Heart left ventricle (tissue), 16 donors: ENCODE results near the gene STON2. TPM values are rescaled to one million over a fixed set of nuclear protein-coding genes. Genes with fewer than 3 reads are reported as not detected.

Source experiments
- ATAC-seq, 4 donors: fragments of 200-7000 bp; cut with Tn5 transposase; one replicate each; pipeline ENCODE4 v1.9.1; 2020 to 2022; ENCODE audit warnings: moderate library complexity in 4 of 4, mild to moderate bottlenecking in 3 of 4, moderate number of reproducible peaks in 1 of 4
- DNase-seq, 5 donors: peaks; one replicate each; pipeline ENCODE4 v3.0.0-alpha.2; 2020
- H3K27ac ChIP-seq, 12 donors: fragments of 200-600 bp; sonication (generic) in 4 of 12; one replicate each; pipeline versions ENCODE4 v1.5.0 to v1.8.0; 2016 to 2022; ENCODE audit warnings: mild to moderate bottlenecking in 2 of 12
- H3K27me3 ChIP-seq, 9 donors: fragments of 200-600 bp; sonication (generic) in 2 of 9; one replicate each; pipeline versions ENCODE4 v1.5.1 to v1.8.0; 2016 to 2022; ENCODE audit warnings: mild to moderate bottlenecking in 3 of 9
- H3K36me3 ChIP-seq, 9 donors: fragments of 200-600 bp; sonication (generic) in 2 of 9; one replicate each; pipeline versions ENCODE4 v1.5.0 to v1.8.0; 2018 to 2022; ENCODE audit warnings: mild to moderate bottlenecking in 2 of 9
- H3K4me1 ChIP-seq, 12 donors: fragments of 200-600 bp; sonication (generic) in 4 of 12; one replicate each; pipeline versions ENCODE4 v1.5.0 to v1.8.0; 2016 to 2022; ENCODE audit warnings: mild to moderate bottlenecking in 3 of 12
- H3K4me3 ChIP-seq, 12 donors: fragments of 200-600 bp; sonication (generic) in 4 of 12; one replicate each; pipeline versions ENCODE4 v1.5.0 to v1.8.0; 2017 to 2022; ENCODE audit warnings: mild to moderate bottlenecking in 9 of 12, moderate library complexity in 4 of 12
- H3K9me3 ChIP-seq, 12 donors: fragments of 200-600 bp; sonication (generic) in 4 of 12; one replicate each; pipeline versions ENCODE4 v1.5.0 to v1.8.0; 2016 to 2022; ENCODE audit warnings: mild to moderate bottlenecking in 1 of 12
- POLR2A ChIP-seq, 2 donors: fragments of 450-650 bp; IDR thresholded peaks; one replicate each; pipeline ENCODE4 v1.6.1; 2017; ENCODE audit warnings: antibody characterized with exemption in 2 of 2, mild to moderate bottlenecking in 2 of 2, moderate library complexity in 2 of 2
- WGBS, 4 donors: extraction: QIAGEN DNeasy Blood & Tissue Kit in 2 of 4; methylation state at CpG; one replicate each; pipeline versions ENCODE4 v1.1.5 to v1.1.7; 2013 to 2018; 5-methylcytosine and 5-hydroxymethylcytosine counted together
- intact Hi-C, 10 donors: fragments of 100-400 bp; cut with DNase I; formaldehyde crosslinking; loops; one replicate each; pipeline versions ENCODE4 v1.11.1 to v1.14.2; 2022
- polyA plus RNA-seq, 2 donors: library from polyadenylated mRNA; stranded (reverse); fragments of 200-250 nt; gene quantifications; one replicate each; pipeline ENCODE4 v1.2.3, GENCODE V29; 2013
- total RNA-seq, 9 donors: library from RNA; depleted of rRNA in 2 of 9; stranded (reverse); fragments of >200 nt in 2 of 9; fragmentation: NEBNext Ultra II Directional in 3 of 9; extraction: Animal tissue kit (Norgen Biotek cat#: 25700) in 3 of 9; gene quantifications; one replicate each; pipeline versions ENCODE4 v1.1.0 to v1.2.4, GENCODE V29; 2016 to 2023
- TF ChIP-seq, protein P1 (sequence below), 12 donors: fragments of 200-600 bp; sonication (generic) in 4 of 12; IDR thresholded peaks; one replicate each; pipeline versions ENCODE4 v1.5.0 to v1.8.0; 2018 to 2022; ENCODE audit warnings: antibody characterized with exemption in 12 of 12, mild to moderate bottlenecking in 5 of 12
- donor health status: ischemic (EF 13 %, LVEDD 7.1; RV severe dilation, severe dysfunction).
- donor health status: healthy with polysubstance abuse.
- donor health status: DM: no; HTN: yes; CAD: no.
- donor health status: DM: no; HTN: no; CAD: no.
- donor health status: ischemic (EF 25% LVEDD 6.9; RV normal size, moderate dysfunction).
- donor health status: ischemic (EF 25% LVEDD 5.7; RV mildly dilated, moderate dysfunction).
- donor health status: healthy.
- donor health status: DM: yes; HTN: yes; CAD: no.
- donor health status: ischemic (EF 35%, LVEDD 5.7; RV mildly dilated, moderate dysfunction).
- donor health status: nonischemic (EF 11% LVEDD 7.7; RV severe dilation, severe dysfunction).
- donor health status: DM: yes; HTN: yes; CAD: no.
- donor health status: PGD.
- donor health status: ischemic (EF 29% LVEDD 5.4; RV normal size, mild dysfunction).
- donor health status: nonischemic (EF 23%, LVEDD 6.1; RV moderate dilation, normal function).

Gene STON2
- total and polyA plus RNA-seq, 11 donors, result 0.28 to 27.5 (median 7.0) TPM

DNA sequence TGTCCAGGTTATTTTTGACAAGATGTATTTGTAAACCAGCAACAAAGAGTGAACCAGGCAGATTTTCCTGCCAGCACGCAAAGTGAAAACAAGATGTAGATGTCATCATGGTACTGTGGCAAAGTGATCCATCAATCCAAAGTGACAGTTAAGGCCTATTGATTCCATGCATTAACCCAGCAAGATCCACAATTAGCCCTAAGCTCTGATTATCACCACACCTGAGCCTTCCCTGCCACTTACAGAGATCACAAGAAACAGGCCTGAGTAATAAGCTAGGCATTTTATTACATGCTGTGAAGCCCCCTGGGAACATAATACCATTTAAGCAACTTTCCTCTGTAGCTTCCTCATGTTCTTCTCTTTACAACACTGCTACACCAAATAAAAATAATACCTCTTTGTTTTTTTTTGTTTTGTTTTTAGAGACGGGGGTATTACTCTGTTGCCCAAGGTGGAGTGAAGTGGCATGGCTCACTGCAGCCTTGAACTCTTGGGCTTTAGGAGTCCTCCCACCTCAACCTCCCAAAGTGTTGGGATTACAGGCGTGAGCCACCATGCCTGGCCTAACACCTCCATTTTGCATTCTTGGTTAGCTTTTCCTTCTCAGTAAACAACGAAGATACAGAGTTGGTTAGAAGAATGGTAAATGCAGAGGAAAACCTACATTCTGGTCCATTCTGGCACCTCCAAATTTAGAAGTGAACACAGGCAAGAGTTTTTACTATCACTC, 85.5 kb downstream of the STON2 start:
- ATAC-seq, result no peak
- Histone ChIP-seq H3K27me3 (peaks cover 0 to 4% (median 0%) of the 10 kb centered on the region in 9 donors), H3K36me3 (no peaks in the 10 kb centered on the region), H3K4me3 (no peak overlapping the region), H3K9me3 (no peaks in the 10 kb centered on the region), H3K27ac (no peak overlapping the region), H3K4me1 (peaks cover 0 to 20% (median 2%) of the 10 kb centered on the region in 12 donors)
- TF ChIP-seq, protein P1, sequence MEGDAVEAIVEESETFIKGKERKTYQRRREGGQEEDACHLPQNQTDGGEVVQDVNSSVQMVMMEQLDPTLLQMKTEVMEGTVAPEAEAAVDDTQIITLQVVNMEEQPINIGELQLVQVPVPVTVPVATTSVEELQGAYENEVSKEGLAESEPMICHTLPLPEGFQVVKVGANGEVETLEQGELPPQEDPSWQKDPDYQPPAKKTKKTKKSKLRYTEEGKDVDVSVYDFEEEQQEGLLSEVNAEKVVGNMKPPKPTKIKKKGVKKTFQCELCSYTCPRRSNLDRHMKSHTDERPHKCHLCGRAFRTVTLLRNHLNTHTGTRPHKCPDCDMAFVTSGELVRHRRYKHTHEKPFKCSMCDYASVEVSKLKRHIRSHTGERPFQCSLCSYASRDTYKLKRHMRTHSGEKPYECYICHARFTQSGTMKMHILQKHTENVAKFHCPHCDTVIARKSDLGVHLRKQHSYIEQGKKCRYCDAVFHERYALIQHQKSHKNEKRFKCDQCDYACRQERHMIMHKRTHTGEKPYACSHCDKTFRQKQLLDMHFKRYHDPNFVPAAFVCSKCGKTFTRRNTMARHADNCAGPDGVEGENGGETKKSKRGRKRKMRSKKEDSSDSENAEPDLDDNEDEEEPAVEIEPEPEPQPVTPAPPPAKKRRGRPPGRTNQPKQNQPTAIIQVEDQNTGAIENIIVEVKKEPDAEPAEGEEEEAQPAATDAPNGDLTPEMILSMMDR (IDR thresholded peaks at IDR 0.05), result no peak
- no peak for TF ChIP-seq POLR2A (IDR thresholded peaks at IDR 0.05)
- WGBS, 4 donors, result 74 to 79% (median 76%) methylated on average over 4 of the region's 4 CpGs
- intact Hi-C loops, result no loop called here
- no peak for DNase-seq

DNA sequence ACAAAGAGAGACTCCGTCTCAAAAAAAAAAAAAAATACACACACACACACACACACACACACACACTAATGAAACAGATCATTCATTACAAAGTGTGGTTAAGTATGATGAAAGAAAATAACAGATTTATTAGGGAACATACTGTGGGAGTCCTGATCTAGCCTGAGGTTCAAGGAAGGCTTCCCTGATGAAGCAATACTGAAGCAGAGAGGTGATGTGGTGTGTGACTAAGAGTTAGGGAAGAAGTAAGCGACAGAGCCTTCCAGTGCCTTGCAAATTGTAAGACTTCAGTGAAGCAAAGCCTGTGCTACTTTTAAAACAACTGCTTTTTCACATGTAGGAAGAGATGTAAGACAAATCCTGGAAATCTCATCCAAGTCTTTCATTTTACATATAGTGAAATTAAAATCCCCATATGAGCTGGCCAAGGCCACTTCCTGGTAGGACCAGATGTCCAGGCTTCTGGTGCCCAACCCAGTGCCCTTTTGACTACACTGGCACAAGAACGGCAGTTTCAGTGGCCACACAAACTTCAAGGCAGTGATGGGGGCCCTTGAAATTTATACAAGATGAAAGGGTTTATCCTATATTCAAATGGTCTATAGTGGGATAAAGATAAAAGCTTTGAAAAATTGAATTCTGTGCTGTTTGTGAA, 86.2 kb downstream of the STON2 start:
- Histone ChIP-seq H3K36me3 (no peaks in the 10 kb centered on the region), H3K4me3 (no peak overlapping the region), H3K27me3 (peaks cover 0 to 6% (median 0%) of the 10 kb centered on the region in 9 donors), H3K4me1 (peaks cover 0 to 20% (median 2%) of the 10 kb centered on the region in 12 donors), H3K27ac (no peak overlapping the region), H3K9me3 (no peaks in the 10 kb centered on the region)
- 81 to 87% (median 83%) methylated on average over 3 of the region's 3 CpGs for WGBS, 4 donors
- ATAC-seq (peak in 1 of 4 donors; percentile 50), DNase-seq (no peak)
- no peak for TF ChIP-seq POLR2A (IDR thresholded peaks at IDR 0.05)
- TF ChIP-seq, protein P1 (IDR thresholded peaks at IDR 0.05), result no peak
- intact Hi-C loops, result no loop called here

DNA sequence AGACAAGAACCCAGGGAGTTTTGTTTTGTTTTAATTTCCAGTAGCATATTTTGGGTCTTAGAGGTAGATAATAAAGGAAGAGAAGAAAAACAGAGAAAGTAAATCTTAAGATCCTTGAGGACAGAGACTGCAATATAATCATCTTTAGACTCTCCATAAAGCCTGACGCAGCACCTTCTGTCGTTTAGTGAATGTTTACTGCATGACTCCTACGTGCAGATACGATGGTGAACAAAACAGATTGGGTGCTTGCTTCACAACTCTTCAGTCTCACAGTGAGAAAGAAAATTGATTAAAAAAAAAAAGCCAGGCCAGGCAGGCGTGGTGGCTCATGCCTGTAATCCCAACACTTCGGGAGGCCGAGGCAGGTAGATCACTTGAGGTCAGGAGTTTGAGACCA, 86.9 kb downstream of the STON2 start:
- ATAC-seq, result no peak
- intact Hi-C loops, result no loop called here
- Histone ChIP-seq H3K27ac (no peak overlapping the region), H3K36me3 (no peaks in the 10 kb centered on the region), H3K4me1 (peaks cover 0 to 20% (median 2%) of the 10 kb centered on the region in 12 donors), H3K9me3 (no peaks in the 10 kb centered on the region), H3K27me3 (peaks cover 0 to 6% (median 0%) of the 10 kb centered on the region in 9 donors), H3K4me3 (no peak overlapping the region)
- 74 to 82% (median 77%) methylated on average over 7 of the region's 7 CpGs for WGBS, 4 donors
- no peak for DNase-seq
- TF ChIP-seq, protein P1 (IDR thresholded peaks at IDR 0.05), result no peak
- TF ChIP-seq POLR2A (IDR thresholded peaks at IDR 0.05), result no peak

DNA sequence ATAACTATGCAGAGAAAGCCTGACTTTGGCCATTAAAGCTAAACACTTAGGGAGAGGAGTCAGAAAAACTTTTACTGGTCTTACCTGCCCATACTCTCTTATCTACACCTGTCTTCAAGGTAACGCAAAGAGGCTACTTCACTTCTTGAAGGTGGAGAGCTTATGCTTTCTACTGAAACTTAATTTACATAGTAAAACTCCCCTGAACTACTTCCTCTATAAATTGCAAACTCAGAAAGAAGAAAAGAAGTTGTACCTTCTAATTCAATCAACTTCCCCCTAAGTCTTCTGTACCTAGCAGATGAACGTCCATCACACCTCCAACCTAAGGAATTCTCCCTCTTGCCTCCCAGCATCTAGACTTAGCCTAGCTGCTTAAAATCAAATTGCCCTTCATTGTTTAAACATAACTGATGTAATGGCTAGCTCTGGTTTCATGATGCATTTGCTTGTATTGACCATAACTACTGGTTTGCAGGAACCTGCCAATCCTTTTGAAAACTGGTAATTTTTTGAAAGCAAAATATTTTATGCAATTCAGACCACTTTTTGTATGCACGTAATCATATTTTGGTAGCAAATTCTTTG, 87.7 kb downstream of the STON2 start:
- Histone ChIP-seq H3K4me3 (no peak overlapping the region), H3K27ac (no peak overlapping the region), H3K9me3 (no peaks in the 10 kb centered on the region), H3K27me3 (peaks cover 0 to 6% (median 0%) of the 10 kb centered on the region in 9 donors), H3K36me3 (no peaks in the 10 kb centered on the region), H3K4me1 (peaks cover 0 to 20% (median 2%) of the 10 kb centered on the region in 12 donors)
- DNase-seq (no peak), ATAC-seq (no peak)
- WGBS, 4 donors, result 82 to 86% (median 83%) methylated on average over 3 of the region's 3 CpGs
- intact Hi-C loops, result no loop called here
- TF ChIP-seq, protein P1 (IDR thresholded peaks at IDR 0.05), result no peak
- no peak for TF ChIP-seq POLR2A (IDR thresholded peaks at IDR 0.05)
